ENCODE results near the gene LARP7.
"Not testable (repeated sequence)": the region's sequence is repeated elsewhere in the genome, so short reads cannot be mapped to it uniquely, and the experiment has no call there.

Gene LARP7

GRCh38 chr4:112650332-112650731 lies 13.4 kb downstream of the LARP7 start:
- DNase-seq (ENCODE audit: low read depth in 2 of 2): no peak

- no peak for DNase-seq (ENCODE audit: low read depth in 2 of 2)
Measured at GRCh38 chr4:112651641-112652040, 14.7 kb downstream of the LARP7 start.

GRCh38 chr4:112652216-112652615 lies 15.3 kb downstream of the LARP7 start:
- no peak for DNase-seq (ENCODE audit: low read depth in 2 of 2)

GRCh38 chr4:112655270-112655669 lies 18.3 kb downstream of the LARP7 start:
- no peak for DNase-seq (ENCODE audit: low read depth in 2 of 2)

- not testable (repeated sequence) for DNase-seq (ENCODE audit: low read depth in 2 of 2)
Measured at GRCh38 chr4:112656115-112656514, 19.2 kb downstream of the LARP7 start.

GRCh38 chr4:112664611-112665010 lies 27.7 kb downstream of the LARP7 start:
- no peak for DNase-seq (ENCODE audit: low read depth in 2 of 2)

GRCh38 chr4:112668131-112668530 lies 31.2 kb downstream of the LARP7 start:
- no peak for DNase-seq (ENCODE audit: low read depth in 2 of 2)

GRCh38 chr4:112673076-112673475 lies 36.1 kb downstream of the LARP7 start:
- no peak for DNase-seq (ENCODE audit: low read depth in 2 of 2)

GRCh38 chr4:112673686-112674085 lies 36.7 kb downstream of the LARP7 start:
- no peak for DNase-seq (ENCODE audit: low read depth in 2 of 2)

- no peak for DNase-seq (ENCODE audit: low read depth in 2 of 2)
Measured at GRCh38 chr4:112674376-112674775, 37.4 kb downstream of the LARP7 start.

GRCh38 chr4:112677519-112678091 lies 40.7 kb downstream of the LARP7 start:
- no peak for DNase-seq (ENCODE audit: low read depth in 2 of 2)

GRCh38 chr4:112680996-112681395 lies 44.1 kb downstream of the LARP7 start:
- no peak for DNase-seq (ENCODE audit: low read depth in 2 of 2)

- no peak for DNase-seq (ENCODE audit: low read depth in 2 of 2)
Measured at GRCh38 chr4:112693507-112693906, 56.6 kb downstream of the LARP7 start.

GRCh38 chr4:112700679-112701078 lies 63.7 kb downstream of the LARP7 start:
- DNase-seq (ENCODE audit: low read depth in 2 of 2): no peak

GRCh38 chr4:112702892-112703291 lies 65.9 kb downstream of the LARP7 start:
- DNase-seq (ENCODE audit: low read depth in 2 of 2): no peak

- DNase-seq (ENCODE audit: low read depth in 2 of 2): no peak
Measured at GRCh38 chr4:112704322-112704721, 67.4 kb downstream of the LARP7 start.

GRCh38 chr4:112704991-112705845 lies 68.3 kb downstream of the LARP7 start:
- DNase-seq (ENCODE audit: low read depth in 2 of 2): no peak

GRCh38 chr4:112705891-112706839 lies 69.2 kb downstream of the LARP7 start:
- DNase-seq (ENCODE audit: low read depth in 2 of 2): not testable (repeated sequence)

GRCh38 chr4:112706840-112707207 lies 69.9 kb downstream of the LARP7 start:
- DNase-seq (ENCODE audit: low read depth in 2 of 2): no peak

All from stimulated activated CD8-positive, alpha-beta memory T cell treated with anti-CD3 and anti-CD28 coated beads, Interleukin-7, amount 100 ng/mL, for 4 hours (primary cell).